ENCODE data around the gene THTPA. TPM values are rescaled to one million over a fixed set of nuclear protein-coding genes. Genes with fewer than 3 reads are reported as not detected.

Gene THTPA
- 19.3 TPM for total RNA-seq (ENCODE audit: unreplicated experiment)
- long read RNA-seq, transcript THTPA-205 (2 exons, 571 nt), result major isoform, 23 of 32 reads
- long read RNA-seq, transcript THTPA-201 (2 exons, 2,860 nt), result minor isoform, 8 of 32 reads
- long read RNA-seq, partial matches to known transcripts, result 0 of 32 reads
- long read RNA-seq, other reads (novel, unspliced or antisense), result 0 of 32 reads

- H3K27me3 Mint-ChIP-seq (ENCODE audit: unreplicated experiment), result peaks cover 14% of the 10 kb centered on the region
- peak; percentile 93 for DNase-seq
- peaks cover 21% of the 10 kb centered on the region for H3K4me1 Mint-ChIP-seq (ENCODE audit: low read depth, unreplicated experiment)
- H3K9me3 Mint-ChIP-seq (ENCODE audit: unreplicated experiment), result peaks cover 8% of the 10 kb centered on the region
- H3K27ac Mint-ChIP-seq (ENCODE audit: unreplicated experiment), result peak within 1 kb of the TSS; percentile 86
- H3K4me3 Mint-ChIP-seq (ENCODE audit: unreplicated experiment), result peak within 1 kb of the TSS; percentile 96
- H3K36me3 Mint-ChIP-seq (ENCODE audit: unreplicated experiment), result no peaks in the 10 kb centered on the region
- no peak for TF ChIP-seq CTCF (IDR thresholded peaks at IDR 0.05; ENCODE audit: partially characterized antibody, unreplicated experiment)
Measured at GRCh38 chr14:23555882-23556699, at the start of gene THTPA. THTPA (plus strand) TSS chr14:23556271; CDS start chr14:23556758, 487 bp downstream.

- H3K9me3 Mint-ChIP-seq (ENCODE audit: unreplicated experiment), result peaks cover 4% of the 10 kb centered on the region
- DNase-seq, result no peak
- H3K27ac Mint-ChIP-seq (ENCODE audit: unreplicated experiment), result no peak overlapping the region
- peaks cover 10% of the 10 kb centered on the region for H3K27me3 Mint-ChIP-seq (ENCODE audit: unreplicated experiment)
- TF ChIP-seq CTCF (IDR thresholded peaks at IDR 0.05; ENCODE audit: partially characterized antibody, unreplicated experiment), result no peak
- H3K36me3 Mint-ChIP-seq (ENCODE audit: unreplicated experiment), result no peaks in the 10 kb centered on the region
- peaks cover 16% of the 10 kb centered on the region for H3K4me1 Mint-ChIP-seq (ENCODE audit: low read depth, unreplicated experiment)
- no peak overlapping the region for H3K4me3 Mint-ChIP-seq (ENCODE audit: unreplicated experiment)
Measured at GRCh38 chr14:23512156-23512555, 43.9 kb upstream of the THTPA start.

GRCh38 chr14:23513005-23513817 lies 42.9 kb upstream of the THTPA start:
- no peak for TF ChIP-seq CTCF (IDR thresholded peaks at IDR 0.05; ENCODE audit: partially characterized antibody, unreplicated experiment)
- DNase-seq, result no peak
- peaks cover 23% of the 10 kb centered on the region for H3K4me1 Mint-ChIP-seq (ENCODE audit: low read depth, unreplicated experiment)
- H3K36me3 Mint-ChIP-seq (ENCODE audit: unreplicated experiment), result no peaks in the 10 kb centered on the region
- peaks cover 4% of the 10 kb centered on the region for H3K9me3 Mint-ChIP-seq (ENCODE audit: unreplicated experiment)
- H3K4me3 Mint-ChIP-seq (ENCODE audit: unreplicated experiment), result no peak overlapping the region
- H3K27ac Mint-ChIP-seq (ENCODE audit: unreplicated experiment), result no peak overlapping the region
- peaks cover 10% of the 10 kb centered on the region for H3K27me3 Mint-ChIP-seq (ENCODE audit: unreplicated experiment)

GRCh38 chr14:23513818-23514643 lies 42.0 kb upstream of the THTPA start:
- H3K27me3 Mint-ChIP-seq (ENCODE audit: unreplicated experiment), result peaks cover 10% of the 10 kb centered on the region
- H3K27ac Mint-ChIP-seq (ENCODE audit: unreplicated experiment), result no peak overlapping the region
- H3K4me1 Mint-ChIP-seq (ENCODE audit: low read depth, unreplicated experiment), result peaks cover 26% of the 10 kb centered on the region
- DNase-seq, result no peak
- no peaks in the 10 kb centered on the region for H3K36me3 Mint-ChIP-seq (ENCODE audit: unreplicated experiment)
- no peak overlapping the region for H3K4me3 Mint-ChIP-seq (ENCODE audit: unreplicated experiment)
- TF ChIP-seq CTCF (IDR thresholded peaks at IDR 0.05; ENCODE audit: partially characterized antibody, unreplicated experiment), result no peak
- H3K9me3 Mint-ChIP-seq (ENCODE audit: unreplicated experiment), result peaks cover 4% of the 10 kb centered on the region

Data from glutamatergic neuron (in vitro differentiated cells).